ENCODE measurements around the gene ISG15.

- TF ChIP-seq TAF1 (IDR thresholded peaks at IDR 0.05; ENCODE audit: low read depth) (no peak), USF1 (IDR thresholded peaks at IDR 0.05) (no peak), REST (IDR thresholded peaks at IDR 0.05; ENCODE audit: low read depth) (no peak), EP300 (IDR thresholded peaks at IDR 0.05; ENCODE audit: borderline replicate concordance) (no peak), TEAD4 (IDR thresholded peaks at IDR 0.05) (no peak), RAD21 (IDR thresholded peaks at IDR 0.05; ENCODE audit: low read depth) (no peak), ZBTB7A (IDR thresholded peaks at IDR 0.05; ENCODE audit: low read depth) (no peak), TCF12 (IDR thresholded peaks at IDR 0.05; ENCODE audit: low read depth) (no peak)
Measured at GRCh38 chr1:978835-979743, 34.2 kb upstream of the ISG15 start.

All from Ishikawa (cell line).